H1 (cell line): ENCODE results near the gene YARS1. TPM values are rescaled to one million over a fixed set of nuclear protein-coding genes. Genes with fewer than 3 reads are reported as not detected.

Source experiments
- CEBPB ChIP-seq: IDR thresholded peaks from 2 replicates; pipeline ENCODE4 v1.6.1; 2012; ENCODE audit warnings: low read depth, low read length
- HDAC2 ChIP-seq, 2 experiments: fragments of 300-600 bp in 1 of 2; sonication (generic) in 1 of 2; IDR thresholded peaks; 2 replicates each; pipeline ENCODE4 v1.6.1; 2011 to 2012; ENCODE audit warnings: low read depth in 2 of 2, low read length in 2 of 2, mild to moderate bottlenecking in 2 of 2, moderate library complexity in 2 of 2, borderline replicate concordance in 1 of 2, inconsistent platforms in 1 of 2
- POLR2AphosphoS5 ChIP-seq: IDR thresholded peaks from 2 replicates; pipeline ENCODE4 v1.6.1; 2011; ENCODE audit warnings: low read depth, low read length
- polyA plus RNA-seq, 7 experiments: library from polyadenylated mRNA; depleted of rRNA in 3 of 7; stranded (reverse) in 5 of 7; unstranded in 2 of 7; fragments of >200 nt in 5 of 7; fragments of 200-250 nt in 2 of 7; gene quantifications; 1 replicate in 5 of 7; 2 replicates in 1 of 7; 4 replicates in 1 of 7; pipeline versions ENCODE4 v1.2.1 to v1.2.3, GENCODE V29; 2011 to 2013; ENCODE audit warnings: missing spikeins in 2 of 7, mixed read lengths in 2 of 7
- total RNA-seq: library from RNA; stranded (reverse); fragmentation: NEBNext Ultra II Directional; extraction: Animal tissue kit (Norgen Biotek cat#: 25700); gene quantifications from 2 replicates; pipeline ENCODE4 v1.2.1, GENCODE V29; 2021

The YARS1 gene
- total and polyA plus RNA-seq, 2 of the 8 experiments (the other 6 are each of a cell fraction or from before 2014, with no cell fraction given): 47.1 to 226 TPM

DNA sequence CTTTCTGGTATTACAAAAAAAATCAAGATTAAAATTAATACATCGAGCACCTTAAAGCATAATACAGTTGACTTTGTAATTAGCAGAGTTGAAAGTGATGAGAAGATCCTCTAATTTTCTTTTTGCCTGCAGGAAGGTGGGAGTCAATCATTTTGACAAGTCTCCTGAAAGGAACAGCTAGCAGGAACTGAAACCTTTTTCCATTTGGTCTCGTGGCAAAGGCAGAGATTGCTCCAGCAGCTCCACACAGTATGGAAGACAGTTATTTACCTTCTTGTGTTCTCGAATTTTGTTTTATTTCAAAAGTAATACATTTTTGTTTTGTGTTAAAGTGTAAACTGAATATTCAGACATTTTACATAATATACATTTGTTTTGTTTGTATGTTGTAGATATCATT lies 8.0 kb upstream of the YARS1 start (continued):
- TF ChIP-seq HDAC2 (IDR thresholded peaks at IDR 0.05; ENCODE audit: borderline replicate concordance in 1 of 2, low read depth in 2 of 2, low read length in 2 of 2) (no peak), CEBPB (no peak), POLR2AphosphoS5 (no peak)
